ENCODE measurements around the gene TBX1. TPM values are rescaled to one million over a fixed set of nuclear protein-coding genes. Genes with fewer than 3 reads are reported as not detected.
A peak's percentile ranks its signal among the peaks of the same experiment; 100 is the strongest.

TBX1 gene
- polyA plus RNA-seq, 3 donors = not detected

GRCh38 chr22:19722982-19723231, 37.7 kb upstream of the TBX1 start:
- peaks cover 0 to 20% (median 11%) of the 10 kb centered on the region in 7 donors for H3K9me3 Mint-ChIP-seq
- Histone ChIP-seq H3K4me2 (replicated peaks; ENCODE audit: extremely low read depth, low read length, poor library complexity, severe bottlenecking) (peak overlapping the region; percentile 56), H3K79me2 (ENCODE audit: insufficient read depth, low read length) (no peaks in the 10 kb centered on the region), H2AFZ (ENCODE audit: insufficient read depth, low read depth, low read length, poor library complexity, severe bottlenecking) (peak overlapping the region; percentile 46), H3K4me1 (ENCODE audit: control insufficient read depth in 1 of 2, insufficient read depth in 2 of 2, low read length in 2 of 2) (peaks cover 13 to 32% of the 10 kb centered on the region in 2 donors), H3K9me3 (replicated peaks in 1 of 2; ENCODE audit: control insufficient read depth in 1 of 2, insufficient read depth in 1 of 2, low read length in 2 of 2) (peaks cover 0 to 24% of the 10 kb centered on the region in 2 donors), H3K27me3 (ENCODE audit: control insufficient read depth in 2 of 2, insufficient read depth in 2 of 2, low read length in 2 of 2) (peaks cover 15 to 66% of the 10 kb centered on the region in 2 donors), H3K36me3 (replicated peaks in 1 of 2; ENCODE audit: control insufficient read depth in 1 of 2, insufficient read depth in 2 of 2, low read length in 2 of 2) (no peaks in the 10 kb centered on the region), H3K27ac (ENCODE audit: low read depth in 1 of 2, low read length in 2 of 2) (no peak overlapping the region), H3K4me3 (replicated peaks in 1 of 3; ENCODE audit: low read depth in 2 of 3, low read length in 3 of 3) (peak overlapping the region in 1 of 3 experiments; percentile 52), H4K20me1 (ENCODE audit: insufficient read depth, low read length) (no peaks in the 10 kb centered on the region), H3K9ac (ENCODE audit: insufficient read depth, low read length, poor library complexity, severe bottlenecking) (no peak overlapping the region)
- no peak for TF ChIP-seq CTCF (IDR thresholded peaks at IDR 0.05)
- peaks cover 0 to 14% of the 10 kb centered on the region in 2 donors for H3K36me3 Mint-ChIP-seq
- peaks cover 12% of the 10 kb centered on the region for H3K4me1 Mint-ChIP-seq
- peaks cover 56 to 80% (median 57%) of the 10 kb centered on the region in 3 donors for H3K27me3 Mint-ChIP-seq (ENCODE audit: low read depth in 3 of 3)
- no peak overlapping the region for H3K27ac Mint-ChIP-seq
- WGBS (ENCODE audit: insufficient coverage) = 18% methylated on average over 15 of the region's 15 CpGs
- no peak for DNase-seq
- H3K4me3 Mint-ChIP-seq = peak overlapping the region in 1 of 2 donors; percentile 89
- intact Hi-C loops (cut with micrococcal nuclease) = no loop called here

GRCh38 chr22:19723232-19723982, 37.2 kb upstream of the TBX1 start, which contains the start of gene GP1BB:
TSS of gene GP1BB (plus strand) at chr22:19723539. CDS start at chr22:19723570, 31 bp downstream.
- H3K36me3 ChIP-seq (replicated peaks in 1 of 2; ENCODE audit: control insufficient read depth in 1 of 2, insufficient read depth in 2 of 2, low read length in 2 of 2) = no peaks in the 10 kb centered on the region
- H4K20me1 ChIP-seq (ENCODE audit: insufficient read depth, low read length) = no peaks in the 10 kb centered on the region
- Mint-ChIP-seq H3K4me3 (peak within 1 kb of the TSS; percentile 56 to 89), H3K27me3 (ENCODE audit: low read depth in 3 of 3) (peaks cover 56 to 82% (median 57%) of the 10 kb centered on the region in 3 donors), H3K36me3 (peaks cover 0 to 14% of the 10 kb centered on the region in 2 donors), H3K9me3 (peaks cover 0 to 20% (median 11%) of the 10 kb centered on the region in 7 donors), H3K4me1 (peaks cover 12% of the 10 kb centered on the region), H3K27ac (no peak within 1 kb of the TSS)
- H3K9me3 ChIP-seq (replicated peaks in 1 of 2; ENCODE audit: control insufficient read depth in 1 of 2, insufficient read depth in 1 of 2, low read length in 2 of 2) = peaks cover 0 to 24% of the 10 kb centered on the region in 2 donors
- H3K4me3 ChIP-seq (replicated peaks in 1 of 3; ENCODE audit: low read depth in 2 of 3, low read length in 3 of 3) = peak within 1 kb of the TSS in 1 of 3 experiments; percentile 52
- H3K79me2 ChIP-seq (ENCODE audit: insufficient read depth, low read length) = no peaks in the 10 kb centered on the region
- peak in 1 of 3 donors; percentile 2 for DNase-seq
- WGBS (ENCODE audit: insufficient coverage) = 1% methylated on average over 80 of the region's 80 CpGs
- peak within 1 kb of the TSS; percentile 46 for H2AFZ ChIP-seq (ENCODE audit: insufficient read depth, low read depth, low read length, poor library complexity, severe bottlenecking)
- peak within 1 kb of the TSS; percentile 56 for H3K4me2 ChIP-seq (replicated peaks; ENCODE audit: extremely low read depth, low read length, poor library complexity, severe bottlenecking)
- peaks cover 15 to 65% of the 10 kb centered on the region in 2 donors for H3K27me3 ChIP-seq (ENCODE audit: control insufficient read depth in 2 of 2, insufficient read depth in 2 of 2, low read length in 2 of 2)
- TF ChIP-seq CTCF (IDR thresholded peaks at IDR 0.05) = peak; percentile 33
- H3K4me1 ChIP-seq (ENCODE audit: control insufficient read depth in 1 of 2, insufficient read depth in 2 of 2, low read length in 2 of 2) = peaks cover 12 to 28% of the 10 kb centered on the region in 2 donors
- intact Hi-C loops (cut with micrococcal nuclease) = no loop called here
- H3K9ac ChIP-seq (ENCODE audit: insufficient read depth, low read length, poor library complexity, severe bottlenecking) = no peak within 1 kb of the TSS
- no peak within 1 kb of the TSS for H3K27ac ChIP-seq (ENCODE audit: low read depth in 1 of 2, low read length in 2 of 2)

Data from CD14-positive monocyte (primary cell).